ENCODE results near the gene RCOR1.

DNA sequence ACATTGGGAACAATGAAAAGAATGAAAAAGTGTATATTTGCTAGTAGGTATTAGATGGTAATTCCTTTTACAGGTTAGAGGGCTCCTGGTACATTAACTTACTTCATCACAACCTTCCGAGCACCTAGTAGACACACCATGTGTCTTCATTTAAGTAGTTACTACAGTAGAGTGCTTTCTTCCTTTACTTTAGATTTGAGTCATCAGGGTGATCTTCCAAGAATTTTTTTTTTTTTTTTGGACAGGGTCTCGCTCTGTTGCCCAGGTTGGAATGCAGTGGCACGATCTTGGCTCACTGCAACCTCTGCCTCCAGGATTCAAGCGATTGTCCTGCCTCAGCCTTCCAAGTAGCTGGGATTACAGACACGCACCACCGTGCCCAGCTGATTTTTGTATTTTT is 105.1 kb downstream of the RCOR1 start:
- TF ChIP-seq, protein P1, sequence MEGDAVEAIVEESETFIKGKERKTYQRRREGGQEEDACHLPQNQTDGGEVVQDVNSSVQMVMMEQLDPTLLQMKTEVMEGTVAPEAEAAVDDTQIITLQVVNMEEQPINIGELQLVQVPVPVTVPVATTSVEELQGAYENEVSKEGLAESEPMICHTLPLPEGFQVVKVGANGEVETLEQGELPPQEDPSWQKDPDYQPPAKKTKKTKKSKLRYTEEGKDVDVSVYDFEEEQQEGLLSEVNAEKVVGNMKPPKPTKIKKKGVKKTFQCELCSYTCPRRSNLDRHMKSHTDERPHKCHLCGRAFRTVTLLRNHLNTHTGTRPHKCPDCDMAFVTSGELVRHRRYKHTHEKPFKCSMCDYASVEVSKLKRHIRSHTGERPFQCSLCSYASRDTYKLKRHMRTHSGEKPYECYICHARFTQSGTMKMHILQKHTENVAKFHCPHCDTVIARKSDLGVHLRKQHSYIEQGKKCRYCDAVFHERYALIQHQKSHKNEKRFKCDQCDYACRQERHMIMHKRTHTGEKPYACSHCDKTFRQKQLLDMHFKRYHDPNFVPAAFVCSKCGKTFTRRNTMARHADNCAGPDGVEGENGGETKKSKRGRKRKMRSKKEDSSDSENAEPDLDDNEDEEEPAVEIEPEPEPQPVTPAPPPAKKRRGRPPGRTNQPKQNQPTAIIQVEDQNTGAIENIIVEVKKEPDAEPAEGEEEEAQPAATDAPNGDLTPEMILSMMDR (IDR thresholded peaks at IDR 0.05; ENCODE audit: low read depth, low read length), result no peak
- TF ChIP-seq EZH2phosphoT487 (IDR thresholded peaks at IDR 0.05; ENCODE audit: low read depth), result no peak

Data from OCI-LY3 (cell line).